Measurements from ENCODE around the gene IDH3G.

GRCh38 chrX:153740631-153741222 is 53.4 kb downstream of the IDH3G start:
- TF ChIP-seq CTCF (IDR thresholded peaks at IDR 0.05) (no peak), POLR2A (IDR thresholded peaks at IDR 0.05) (no peak)

Data from breast epithelium (tissue), 3 donors.